MCF 10A (cell line): ENCODE results near the gene MTG1. TPM values are rescaled to one million over a fixed set of nuclear protein-coding genes. Genes with fewer than 3 reads are reported as not detected.
"Not testable (repeated sequence)": the region's sequence is repeated elsewhere in the genome, so short reads cannot be mapped to it uniquely, and the experiment has no call there.

Experiments
- BruUV-seq: library from RNA; stranded (reverse); fragments of 400-500 nt; replicated peaks from 2 replicates; lab custom pipeline; 2021; lab: Mats Ljungman, UMichigan
- CTCF ChIA-PET: fragments of 300-600 bp; sonication (Branson Sonifier 250); formaldehyde crosslinking; extraction: SDS; loops from one replicate; lab custom pipeline; 2021; ENCODE audit warnings: antibody characterized with exemption, inconsistent platforms; lab: Yijun Ruan, JAX
- POLR2A ChIA-PET: fragments of 300-600, 350-650 bp; sonication (Branson Sonifier 250); formaldehyde crosslinking; extraction: SDS; loops from one replicate; lab custom pipeline; 2020; ENCODE audit warnings: antibody characterized with exemption, inconsistent platforms; lab: Yijun Ruan, JAX
- DNase-seq: peaks from one replicate; pipeline ENCODE4 v3.0.0-alpha.2; 2018; ENCODE audit not compliant: unreplicated experiment
- H3K27ac Mint-ChIP-seq: one replicate; pipeline ENCODE4 v1.8.0; 2022; ENCODE audit warnings: mild to moderate bottlenecking, low read depth, mixed read lengths; ENCODE audit not compliant: unreplicated experiment
- H3K27me3 Mint-ChIP-seq: one replicate; pipeline ENCODE4 v1.8.0; 2022; ENCODE audit warnings: mixed read lengths; ENCODE audit not compliant: insufficient read depth, unreplicated experiment
- H3K36me3 Mint-ChIP-seq: one replicate; pipeline ENCODE4 v1.8.0; 2022; ENCODE audit warnings: mild to moderate bottlenecking, moderate library complexity, mixed read lengths; ENCODE audit not compliant: insufficient read depth, unreplicated experiment
- H3K4me1 Mint-ChIP-seq: one replicate; pipeline ENCODE4 v1.8.0; 2022; ENCODE audit warnings: mixed read lengths; ENCODE audit not compliant: insufficient read depth, unreplicated experiment
- H3K4me3 Mint-ChIP-seq: one replicate; pipeline ENCODE4 v1.8.0; 2022; ENCODE audit warnings: mild to moderate bottlenecking, moderate library complexity, mixed read lengths; ENCODE audit not compliant: unreplicated experiment
- H3K9me3 Mint-ChIP-seq: one replicate; pipeline ENCODE4 v1.8.0; 2022; ENCODE audit warnings: mixed read lengths; ENCODE audit not compliant: unreplicated experiment
- CTCF ChIP-seq: fragments of 200-600 bp; IDR thresholded peaks from one replicate; pipeline ENCODE4 v1.8.0; 2022; ENCODE audit warnings: antibody characterized with exemption, mild to moderate bottlenecking; ENCODE audit not compliant: unreplicated experiment
- intact Hi-C: fragments of 100-400 bp; cut with micrococcal nuclease; formaldehyde crosslinking; loops from 2 replicates; pipeline ENCODE4 v1.14.1; 2022
- total RNA-seq: library from RNA; stranded (reverse); gene quantifications from 2 replicates; pipeline ENCODE4 v1.2.3, GENCODE V29; 2022

MTG1 gene
- total RNA-seq, 1 experiment from 2014 or later = 71.6 TPM

- H3K27ac Mint-ChIP-seq = no peak overlapping the region
- DNase-seq = no peak
- no peak overlapping the region for H3K4me3 Mint-ChIP-seq
- H3K27me3 Mint-ChIP-seq = no peaks in the 10 kb centered on the region
- intact Hi-C loops = no loop called here
- no peaks in the 10 kb centered on the region for H3K4me1 Mint-ChIP-seq
- no peaks in the 10 kb centered on the region for H3K36me3 Mint-ChIP-seq
- POLR2A ChIA-PET = no interaction called here
- H3K9me3 Mint-ChIP-seq = no peaks in the 10 kb centered on the region
- CTCF ChIA-PET = no interaction called here
- BruUV-seq = no TSS peak
- no peak for TF ChIP-seq CTCF
These were observed 12.9 kb upstream of the MTG1 start for GRCh38 chr10:133381036-133381435.

- no peak for TF ChIP-seq CTCF
- Mint-ChIP-seq H3K27me3 (no peaks in the 10 kb centered on the region), H3K27ac (no peak overlapping the region), H3K36me3 (no peaks in the 10 kb centered on the region), H3K9me3 (no peaks in the 10 kb centered on the region), H3K4me1 (no peaks in the 10 kb centered on the region), H3K4me3 (no peak overlapping the region)
- ChIA-PET POLR2A (no interaction called here), CTCF (interaction anchor here (0.7 to 1.0 kb wide), 2 partner anchors 54 to 76 kb away, joined by 3 read pairs; no protein-coding TSS in a partner anchor)
- no peak for DNase-seq
- BruUV-seq = no TSS peak
- intact Hi-C loops = no loop called here
These were observed 10.4 kb upstream of the MTG1 start for GRCh38 chr10:133383551-133383950.

GRCh38 chr10:133384071-133384470, 9.9 kb upstream of the MTG1 start:
- H3K27me3 Mint-ChIP-seq = no peaks in the 10 kb centered on the region
- H3K4me3 Mint-ChIP-seq = no peak overlapping the region
- no peaks in the 10 kb centered on the region for H3K36me3 Mint-ChIP-seq
- no TSS peak for BruUV-seq
- DNase-seq = no peak
- intact Hi-C loops = no loop called here
- POLR2A ChIA-PET = no interaction called here
- no peaks in the 10 kb centered on the region for H3K4me1 Mint-ChIP-seq
- CTCF ChIA-PET = interaction anchor here (0.7 to 1.0 kb wide), 2 partner anchors 55 to 77 kb away, joined by 3 read pairs; no protein-coding TSS in a partner anchor
- H3K9me3 Mint-ChIP-seq = no peaks in the 10 kb centered on the region
- no peak overlapping the region for H3K27ac Mint-ChIP-seq
- TF ChIP-seq CTCF = no peak

DNA sequence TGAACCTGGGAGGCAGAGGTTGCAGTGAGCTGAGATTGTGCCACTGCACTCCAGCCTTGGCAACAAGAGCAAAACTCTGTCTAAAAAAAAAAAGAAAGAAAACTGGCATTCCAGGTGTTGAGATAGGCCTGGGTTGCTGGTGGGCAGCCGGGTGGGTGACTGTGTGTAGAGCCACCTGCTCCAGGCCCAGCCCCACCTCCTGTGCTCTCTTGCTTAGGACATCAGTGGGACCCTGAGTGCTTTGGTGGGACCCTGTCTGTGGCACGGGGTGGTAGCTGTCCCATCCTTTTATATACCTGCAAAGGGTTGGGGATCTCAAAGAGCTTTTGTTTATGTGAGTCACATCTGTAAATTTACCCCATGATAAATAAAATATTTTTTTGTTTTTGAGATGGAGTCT, 8.7 kb upstream of the MTG1 start:
- ChIA-PET POLR2A (interaction anchor here (0.7 to 2.2 kb wide), 2 partner anchors 8 to 27 kb away, joined by 3 to 4 read pairs; no protein-coding TSS in a partner anchor), CTCF (interaction anchor here (0.7 kb wide), 2 partner anchors 8 to 258 kb away, joined by 5 read pairs; no protein-coding TSS in a partner anchor)
- DNase-seq = no peak
- no peaks in the 10 kb centered on the region for H3K4me1 Mint-ChIP-seq
- H3K36me3 Mint-ChIP-seq = no peaks in the 10 kb centered on the region
- no peaks in the 10 kb centered on the region for H3K27me3 Mint-ChIP-seq
- no peaks in the 10 kb centered on the region for H3K9me3 Mint-ChIP-seq
- TF ChIP-seq CTCF = no peak
- intact Hi-C loops = no loop called here
- H3K4me3 Mint-ChIP-seq = no peak overlapping the region
- BruUV-seq = no TSS peak
- no peak overlapping the region for H3K27ac Mint-ChIP-seq

DNA sequence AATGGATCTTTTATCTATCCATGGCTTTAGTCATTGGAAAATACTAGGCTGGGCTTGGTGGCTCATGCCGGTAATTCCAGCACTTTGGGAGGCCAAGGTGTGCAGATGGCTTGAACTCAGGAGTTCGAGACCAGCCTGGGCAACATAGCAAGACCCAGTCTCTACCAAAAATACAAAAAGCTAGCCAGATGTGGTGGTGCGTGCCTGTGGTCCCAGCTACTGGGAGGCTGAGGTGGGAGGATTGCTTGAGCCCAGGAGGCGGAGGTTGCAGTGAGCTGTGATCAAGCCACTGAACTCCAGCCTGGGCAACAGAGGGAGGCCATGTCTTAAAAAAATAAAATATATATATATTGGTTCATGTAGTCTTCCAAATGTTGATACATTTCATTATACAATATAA, 7.0 kb upstream of the MTG1 start:
- intact Hi-C loops = not testable (repeated sequence)

More for the DNA sequence above, 7.0 kb upstream of the MTG1 start:
- H3K9me3 Mint-ChIP-seq, BruUV-seq, H3K27ac Mint-ChIP-seq, DNase-seq, H3K4me1 Mint-ChIP-seq, H3K27me3 Mint-ChIP-seq, H3K4me3 Mint-ChIP-seq, H3K36me3 Mint-ChIP-seq: not testable (repeated sequence)
- CTCF ChIA-PET = interaction anchor here (1.1 kb wide), 2 partner anchors 56 to 58 kb away, joined by 3 read pairs; no protein-coding TSS in a partner anchor
- POLR2A ChIA-PET = interaction anchor here (2.2 kb wide), 1 partner anchor 25 kb away, joined by 4 read pairs; no protein-coding TSS in a partner anchor
